Measurements from ENCODE around the gene PXDN. TPM values are rescaled to one million over a fixed set of nuclear protein-coding genes. Genes with fewer than 3 reads are reported as not detected.

Gene PXDN
- total and polyA plus RNA-seq, 3 experiments from 2014 or later: 0.39 to 3.3 (median 1.00) TPM

DNA sequence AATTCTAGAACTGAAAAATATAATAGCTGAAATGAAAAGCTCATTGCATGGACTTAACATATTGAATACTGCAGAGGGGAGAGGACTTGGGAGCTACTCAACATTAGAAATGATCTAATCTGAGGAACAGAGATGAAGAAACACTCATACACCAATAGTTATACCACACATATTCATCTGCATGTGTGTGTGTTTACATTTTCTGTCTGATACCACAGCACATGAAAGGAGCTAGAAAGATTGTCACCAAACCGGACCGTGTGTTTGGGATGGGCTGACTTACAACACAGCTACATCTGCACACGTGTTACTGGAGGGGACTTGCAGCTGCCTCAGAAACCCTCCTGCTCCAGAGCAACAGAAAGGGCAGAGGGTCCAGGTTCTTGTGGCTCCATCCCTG is 47.8 kb downstream of the PXDN start:
- peaks cover 3 to 8% (median 5%) of the 10 kb centered on the region in 5 donors for H3K9me3 Mint-ChIP-seq
- no peaks in the 10 kb centered on the region for H3K27me3 ChIP-seq (ENCODE audit: insufficient read depth, low read length, poor library complexity, severe bottlenecking)
- H3K36me3 ChIP-seq (ENCODE audit: insufficient read depth, low read length): no peaks in the 10 kb centered on the region
- DNase-seq: no peak
- H3K4me1 Mint-ChIP-seq: no peaks in the 10 kb centered on the region
- H3K4me3 ChIP-seq (ENCODE audit: low read length): no peak overlapping the region
- H3K27ac ChIP-seq (ENCODE audit: low read depth, low read length): no peak overlapping the region
- H3K4me1 ChIP-seq (ENCODE audit: insufficient read depth, low read length): no peaks in the 10 kb centered on the region
- no peak overlapping the region for H3K4me3 Mint-ChIP-seq
- H3K36me3 Mint-ChIP-seq: no peaks in the 10 kb centered on the region
- no peaks in the 10 kb centered on the region for H3K9me3 ChIP-seq (ENCODE audit: low read length)
- ChIA-PET POLR2A (no interaction called here), CTCF (no interaction called here)
- no peak overlapping the region for H3K27ac Mint-ChIP-seq
- peaks cover 0 to under 1% of the 10 kb centered on the region in 2 donors for H3K27me3 Mint-ChIP-seq

DNA sequence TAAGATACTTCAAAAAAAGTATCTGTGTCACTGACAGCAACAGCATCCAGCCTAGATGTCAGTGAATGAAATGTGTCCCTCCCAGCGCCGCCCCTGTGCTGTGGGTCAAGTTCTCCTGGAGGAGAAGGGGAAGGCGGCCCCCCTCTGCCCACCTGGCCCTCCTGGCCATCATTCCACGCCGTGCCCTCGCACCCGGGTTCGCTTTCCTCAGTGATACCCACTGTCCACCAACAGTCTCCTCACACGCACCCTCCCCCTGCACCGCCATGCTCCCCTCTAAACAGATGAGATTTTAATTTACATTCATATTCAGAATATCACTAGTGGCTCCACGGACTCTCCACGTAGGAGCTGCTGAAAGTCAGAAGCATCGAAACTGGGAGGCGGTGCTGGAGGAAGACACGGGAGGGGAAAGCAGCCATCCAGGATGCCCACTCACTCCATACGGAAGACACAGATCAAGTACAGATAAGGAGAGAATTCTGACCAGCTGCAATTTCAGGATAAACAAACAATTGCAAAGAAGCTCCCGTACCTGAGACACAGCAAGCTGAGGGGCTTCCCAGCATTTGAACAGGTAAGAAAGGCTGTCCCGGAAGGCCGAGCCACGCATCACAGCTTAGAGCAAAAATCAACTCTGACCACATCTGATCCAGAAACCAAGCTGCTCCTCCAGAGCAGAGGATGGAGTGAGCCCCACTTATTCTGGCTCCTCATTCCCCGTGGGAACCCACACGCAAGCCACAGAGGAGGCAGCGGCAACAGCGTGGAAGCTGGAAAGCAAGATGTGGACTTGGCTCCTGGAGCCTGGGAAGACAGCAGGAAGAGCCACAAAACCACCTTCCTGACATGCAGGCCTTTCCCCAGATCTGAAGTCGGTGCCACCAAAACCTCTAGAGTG is 49.7 kb downstream of the PXDN start:
- DNase-seq: no peak
- no peak overlapping the region for H3K4me3 Mint-ChIP-seq
- ChIA-PET POLR2A (no interaction called here), CTCF (no interaction called here)
- Histone ChIP-seq H3K36me3 (ENCODE audit: insufficient read depth, low read length) (no peaks in the 10 kb centered on the region), H3K27ac (ENCODE audit: low read depth, low read length) (no peak overlapping the region), H3K27me3 (ENCODE audit: insufficient read depth, low read length, poor library complexity, severe bottlenecking) (no peaks in the 10 kb centered on the region), H3K4me3 (ENCODE audit: low read length) (no peak overlapping the region), H3K9me3 (ENCODE audit: low read length) (no peaks in the 10 kb centered on the region), H3K4me1 (ENCODE audit: insufficient read depth, low read length) (no peaks in the 10 kb centered on the region)
- H3K27ac Mint-ChIP-seq: no peak overlapping the region
- H3K36me3 Mint-ChIP-seq: no peaks in the 10 kb centered on the region
- peaks cover 3 to 8% (median 5%) of the 10 kb centered on the region in 5 donors for H3K9me3 Mint-ChIP-seq
- H3K4me1 Mint-ChIP-seq: no peaks in the 10 kb centered on the region
- H3K27me3 Mint-ChIP-seq: no peaks in the 10 kb centered on the region

DNA sequence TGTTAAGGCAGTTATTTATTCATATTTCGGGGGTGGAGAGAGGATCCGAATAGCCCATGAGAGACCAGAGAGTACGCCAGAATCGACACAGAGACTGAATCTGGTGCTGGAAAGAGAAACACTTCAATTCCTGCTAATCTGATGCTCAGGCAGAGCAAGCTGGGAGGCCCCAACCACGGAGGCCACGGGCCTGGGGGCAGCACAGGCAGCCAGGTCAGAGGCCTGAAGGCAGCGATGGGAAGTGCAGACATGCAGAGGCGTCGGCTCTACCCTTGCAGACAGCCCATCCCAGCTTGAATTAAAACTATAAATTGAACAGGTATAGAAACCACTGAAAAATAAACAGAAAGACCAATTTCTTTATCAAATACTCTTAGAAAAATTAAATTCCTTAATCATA is 50.6 kb downstream of the PXDN start:
- H3K36me3 Mint-ChIP-seq: no peaks in the 10 kb centered on the region
- no peak for DNase-seq
- Histone ChIP-seq H3K9me3 (ENCODE audit: low read length) (no peaks in the 10 kb centered on the region), H3K27ac (ENCODE audit: low read depth, low read length) (no peak overlapping the region), H3K4me1 (ENCODE audit: insufficient read depth, low read length) (no peaks in the 10 kb centered on the region), H3K27me3 (ENCODE audit: insufficient read depth, low read length, poor library complexity, severe bottlenecking) (no peaks in the 10 kb centered on the region), H3K36me3 (ENCODE audit: insufficient read depth, low read length) (no peaks in the 10 kb centered on the region), H3K4me3 (ENCODE audit: low read length) (no peak overlapping the region)
- H3K4me1 Mint-ChIP-seq: no peaks in the 10 kb centered on the region
- no peak overlapping the region for H3K27ac Mint-ChIP-seq
- no peaks in the 10 kb centered on the region for H3K27me3 Mint-ChIP-seq
- ChIA-PET CTCF (no interaction called here), POLR2A (no interaction called here)
- peaks cover 3 to 8% (median 5%) of the 10 kb centered on the region in 5 donors for H3K9me3 Mint-ChIP-seq
- H3K4me3 Mint-ChIP-seq: no peak overlapping the region

DNA sequence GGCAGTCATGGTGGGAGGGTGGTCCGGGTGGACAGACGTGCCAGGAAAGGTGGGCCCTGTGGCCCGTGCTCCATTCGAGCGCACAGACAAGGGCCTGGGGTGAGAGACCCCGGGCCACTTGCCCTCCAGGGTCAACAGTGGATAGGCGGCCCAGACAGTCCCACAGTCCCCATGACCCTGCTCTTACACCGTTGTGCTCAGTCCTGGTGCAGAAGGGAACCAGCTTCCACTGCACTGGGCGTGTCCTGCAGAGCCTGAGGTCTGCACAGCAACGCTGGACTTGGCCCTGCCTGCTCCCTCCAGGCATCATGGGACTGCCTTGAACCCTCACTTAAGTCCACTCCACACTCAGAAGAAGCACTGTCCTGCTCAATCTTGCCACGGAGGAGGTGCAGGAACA is 52.0 kb downstream of the PXDN start:
- H3K27me3 Mint-ChIP-seq: no peaks in the 10 kb centered on the region

DNA sequence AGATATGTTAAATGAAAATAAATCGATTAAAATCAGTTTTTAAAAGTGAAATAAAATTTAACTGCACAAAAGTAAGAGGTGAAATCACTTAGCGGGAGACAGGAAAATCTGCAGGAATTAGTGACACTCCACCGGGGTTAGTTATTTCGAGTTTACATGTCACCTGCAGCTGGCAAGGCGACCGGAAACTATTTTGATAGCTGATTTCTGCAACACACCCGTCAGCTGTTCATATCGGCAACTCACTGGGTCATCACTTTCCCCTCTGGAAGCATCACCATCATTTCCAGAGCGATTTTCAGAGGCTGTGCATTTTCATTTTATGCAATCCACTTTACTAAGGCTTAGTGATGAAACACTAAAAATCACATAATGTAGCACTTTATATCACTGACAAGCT is 52.9 kb downstream of the PXDN start:
- H3K36me3 Mint-ChIP-seq: no peaks in the 10 kb centered on the region
- Histone ChIP-seq H3K4me1 (ENCODE audit: insufficient read depth, low read length) (no peaks in the 10 kb centered on the region), H3K27ac (ENCODE audit: low read depth, low read length) (no peak overlapping the region), H3K27me3 (ENCODE audit: insufficient read depth, low read length, poor library complexity, severe bottlenecking) (no peaks in the 10 kb centered on the region), H3K4me3 (ENCODE audit: low read length) (no peak overlapping the region), H3K9me3 (ENCODE audit: low read length) (no peaks in the 10 kb centered on the region), H3K36me3 (ENCODE audit: insufficient read depth, low read length) (no peaks in the 10 kb centered on the region)
- no peak overlapping the region for H3K4me3 Mint-ChIP-seq
- no peaks in the 10 kb centered on the region for H3K27me3 Mint-ChIP-seq
- no peaks in the 10 kb centered on the region for H3K4me1 Mint-ChIP-seq
- H3K27ac Mint-ChIP-seq: no peak overlapping the region
- CTCF ChIA-PET: no interaction called here
- POLR2A ChIA-PET: no interaction called here
- no peak for DNase-seq
- H3K9me3 Mint-ChIP-seq: peaks cover 2 to 4% (median 3%) of the 10 kb centered on the region in 5 donors

More for the DNA sequence above, 52.0 kb downstream of the PXDN start:
- Mint-ChIP-seq H3K4me3 (no peak overlapping the region), H3K4me1 (no peaks in the 10 kb centered on the region), H3K9me3 (peaks cover 3 to 6% (median 5%) of the 10 kb centered on the region in 5 donors), H3K27ac (no peak overlapping the region), H3K36me3 (no peaks in the 10 kb centered on the region)
- Histone ChIP-seq H3K9me3 (ENCODE audit: low read length) (no peaks in the 10 kb centered on the region), H3K4me3 (ENCODE audit: low read length) (no peak overlapping the region), H3K4me1 (ENCODE audit: insufficient read depth, low read length) (no peaks in the 10 kb centered on the region), H3K36me3 (ENCODE audit: insufficient read depth, low read length) (no peaks in the 10 kb centered on the region), H3K27me3 (ENCODE audit: insufficient read depth, low read length, poor library complexity, severe bottlenecking) (no peaks in the 10 kb centered on the region), H3K27ac (ENCODE audit: low read depth, low read length) (no peak overlapping the region)
- no peak for DNase-seq
- ChIA-PET POLR2A (no interaction called here), CTCF (no interaction called here)

DNA sequence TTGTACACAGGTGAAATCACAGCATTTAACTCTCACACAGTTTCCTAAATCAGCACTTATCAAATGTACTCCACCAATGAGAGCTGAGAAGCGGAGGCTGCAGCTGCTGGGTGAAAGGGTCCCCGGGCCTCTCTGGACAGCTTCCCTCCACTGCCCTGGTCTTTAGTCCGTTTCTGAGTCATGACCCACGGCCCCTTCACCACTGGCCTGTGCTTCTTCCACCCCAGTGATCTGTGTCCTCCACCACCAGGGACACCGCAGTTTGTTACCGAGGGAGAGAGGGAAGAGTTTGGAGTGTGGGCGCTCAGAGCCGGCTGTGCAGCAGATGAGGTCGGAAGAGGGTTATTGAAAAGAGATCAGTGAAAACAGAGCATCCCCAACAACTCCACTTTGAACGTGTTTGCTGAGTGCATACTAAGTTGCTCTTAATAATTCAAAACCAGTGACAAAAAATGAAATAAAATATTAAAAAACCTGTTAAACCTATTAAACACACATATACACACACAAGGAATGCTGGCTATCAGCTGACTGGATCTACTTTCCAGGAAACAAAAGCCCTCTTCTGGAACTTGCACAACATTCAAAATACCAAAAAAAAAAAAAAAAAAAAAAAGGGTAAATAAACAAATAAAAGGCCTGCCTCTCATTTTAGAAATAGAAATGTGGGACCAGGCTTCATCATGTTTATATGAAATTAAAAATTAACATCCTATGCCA is 54.1 kb downstream of the PXDN start:
- Histone ChIP-seq H3K4me3 (ENCODE audit: low read length) (no peak overlapping the region), H3K4me1 (ENCODE audit: insufficient read depth, low read length) (no peaks in the 10 kb centered on the region), H3K36me3 (ENCODE audit: insufficient read depth, low read length) (no peaks in the 10 kb centered on the region), H3K27me3 (ENCODE audit: insufficient read depth, low read length, poor library complexity, severe bottlenecking) (no peaks in the 10 kb centered on the region), H3K27ac (ENCODE audit: low read depth, low read length) (no peak overlapping the region), H3K9me3 (ENCODE audit: low read length) (no peaks in the 10 kb centered on the region)
- ChIA-PET POLR2A (no interaction called here), CTCF (no interaction called here)
- no peak for DNase-seq
- Mint-ChIP-seq H3K27ac (no peak overlapping the region), H3K4me3 (no peak overlapping the region), H3K9me3 (peaks cover 0 to 3% (median 0%) of the 10 kb centered on the region in 5 donors), H3K36me3 (no peaks in the 10 kb centered on the region), H3K27me3 (no peaks in the 10 kb centered on the region), H3K4me1 (no peaks in the 10 kb centered on the region)

DNA sequence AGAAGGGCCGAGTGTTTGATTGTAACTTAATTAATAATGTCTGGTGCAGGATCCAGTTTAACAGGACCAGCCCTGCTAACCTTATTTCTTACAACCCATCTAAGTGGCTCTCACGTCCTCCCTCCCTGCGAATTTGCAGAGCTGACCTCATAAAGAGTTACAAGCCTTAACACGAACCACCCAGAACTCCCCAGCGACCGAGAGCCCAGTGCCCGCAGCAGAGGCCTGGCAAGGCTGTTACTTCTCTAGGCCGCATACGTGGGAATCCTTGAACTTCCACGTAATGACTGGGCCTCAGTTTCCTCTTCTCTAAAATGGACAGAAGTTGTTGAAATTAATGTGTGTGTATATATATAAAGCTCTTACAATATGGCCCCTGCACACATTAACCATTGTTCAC is 55.5 kb downstream of the PXDN start:
- no peaks in the 10 kb centered on the region for H3K4me1 ChIP-seq (ENCODE audit: insufficient read depth, low read length)
- H3K4me3 ChIP-seq (ENCODE audit: low read length): no peak overlapping the region
- Mint-ChIP-seq H3K4me3 (no peak overlapping the region), H3K27me3 (no peaks in the 10 kb centered on the region), H3K36me3 (no peaks in the 10 kb centered on the region), H3K4me1 (no peaks in the 10 kb centered on the region), H3K9me3 (peaks cover 0 to 3% (median 0%) of the 10 kb centered on the region in 5 donors), H3K27ac (no peak overlapping the region)
- ChIA-PET CTCF (no interaction called here), POLR2A (no interaction called here)
- no peaks in the 10 kb centered on the region for H3K36me3 ChIP-seq (ENCODE audit: insufficient read depth, low read length)
- no peak overlapping the region for H3K27ac ChIP-seq (ENCODE audit: low read depth, low read length)
- no peaks in the 10 kb centered on the region for H3K9me3 ChIP-seq (ENCODE audit: low read length)
- no peaks in the 10 kb centered on the region for H3K27me3 ChIP-seq (ENCODE audit: insufficient read depth, low read length, poor library complexity, severe bottlenecking)
- no peak for DNase-seq

DNA sequence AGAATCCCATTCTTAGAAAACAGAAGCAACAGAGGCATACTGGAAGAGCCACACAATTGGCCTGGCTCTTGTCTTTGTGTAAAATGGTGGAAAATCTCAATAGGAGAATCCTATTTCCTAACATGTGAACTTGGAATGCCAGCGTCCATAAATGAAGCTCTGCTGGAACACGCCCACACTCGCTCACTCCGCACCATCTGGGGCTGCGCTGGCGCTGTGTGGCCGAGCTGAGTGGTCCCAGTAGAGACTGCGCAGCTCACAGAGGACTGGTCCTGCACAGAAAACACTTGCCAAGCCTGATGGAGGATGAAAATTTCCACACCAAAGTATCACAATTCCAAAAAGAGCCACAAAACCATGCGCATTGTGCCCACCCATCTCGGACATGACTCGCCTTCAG is 56.2 kb downstream of the PXDN start:
- Histone ChIP-seq H3K4me1 (ENCODE audit: insufficient read depth, low read length) (no peaks in the 10 kb centered on the region), H3K4me3 (ENCODE audit: low read length) (no peak overlapping the region), H3K36me3 (ENCODE audit: insufficient read depth, low read length) (no peaks in the 10 kb centered on the region), H3K27me3 (ENCODE audit: insufficient read depth, low read length, poor library complexity, severe bottlenecking) (no peaks in the 10 kb centered on the region), H3K27ac (ENCODE audit: low read depth, low read length) (no peak overlapping the region), H3K9me3 (ENCODE audit: low read length) (no peaks in the 10 kb centered on the region)
- Mint-ChIP-seq H3K4me3 (no peak overlapping the region), H3K4me1 (no peaks in the 10 kb centered on the region), H3K27me3 (no peaks in the 10 kb centered on the region), H3K36me3 (no peaks in the 10 kb centered on the region), H3K9me3 (peaks cover 0 to 3% (median 0%) of the 10 kb centered on the region in 5 donors), H3K27ac (no peak overlapping the region)
- CTCF ChIA-PET: no interaction called here
- DNase-seq: no peak
- POLR2A ChIA-PET: no interaction called here

Data from CD8-positive, alpha-beta memory T cell (primary cell).